GM12878 (cell line): ENCODE results near the gene PRR14L. TPM values are rescaled to one million over a fixed set of nuclear protein-coding genes. Genes with fewer than 3 reads are reported as not detected.

ENCODE experiments used
- ATAC-seq: fragments of 200-7000 bp; cut with Tn5 transposase; 3 replicates; pipeline ENCODE4 v1.9.1; 2020; ENCODE audit warnings: mild to moderate bottlenecking, moderate library complexity
- BruUV-seq: library from RNA; stranded (reverse); fragments of 400-500 nt; replicated peaks from 2 replicates; lab custom pipeline; 2021; lab: Mats Ljungman, UMichigan
- CTCF ChIA-PET: fragments of 300-600 bp; sonication (Branson Sonifier 250); formaldehyde crosslinking; extraction: SDS; loops from one replicate; lab custom pipeline; 2021; ENCODE audit warnings: inconsistent platforms; lab: Yijun Ruan, JAX
- POLR2A ChIA-PET: fragments of 350-600 bp; formaldehyde crosslinking; extraction: SDS; loops from one replicate; lab custom pipeline; 2021; ENCODE audit warnings: inconsistent platforms; lab: Charles Lee
- RAD21 ChIA-PET: fragments of 300-600 bp; sonication (Branson Sonifier 250); formaldehyde crosslinking; loops from one replicate; lab custom pipeline; 2023; ENCODE audit warnings: antibody characterized with exemption; ENCODE audit not compliant: unreplicated experiment; lab: Charles Lee
- SMC1A ChIA-PET: fragments of 300-600 bp; sonication (Branson Sonifier 250); formaldehyde crosslinking; loops from one replicate; lab custom pipeline; 2023; ENCODE audit not compliant: unreplicated experiment, uncharacterized antibody; lab: Charles Lee
- DNase-seq: peaks from one replicate; pipeline ENCODE4 v3.0.0-alpha.2; 2011; ENCODE audit warnings: low read depth, low spot score
- FAIRE-seq: peaks from 3 replicates; lab custom pipeline; 2011; peaks lifted over from hg19 to GRCh38; lab: Jason Lieb, UNC
- H2AFZ ChIP-seq: 2 replicates; pipeline ENCODE4 v1.6.0; 2011; ENCODE audit warnings: low read depth, low read length, control low read depth; ENCODE audit not compliant: control insufficient read depth
- H3K27ac ChIP-seq: 2 replicates; pipeline ENCODE4 v1.5.1; 2011; ENCODE audit warnings: control low read depth; ENCODE audit not compliant: control insufficient read depth, insufficient read depth
- H3K27me3 ChIP-seq, 2 experiments: replicated peaks in 1 of 2; 2 replicates each; pipeline versions ENCODE4 v1.6.0 to v1.6.1; 2011; ENCODE audit warnings: low read length in 1 of 2; ENCODE audit not compliant: control insufficient read depth in 2 of 2, insufficient read depth in 2 of 2
- H3K36me3 ChIP-seq, 2 experiments: 2 replicates each; pipeline ENCODE4 v1.5.1; 2011; ENCODE audit warnings: low read length in 1 of 2; ENCODE audit not compliant: control insufficient read depth in 2 of 2, insufficient read depth in 2 of 2
- H3K4me1 ChIP-seq: 2 replicates; pipeline ENCODE4 v1.6.1; 2011; ENCODE audit warnings: mild to moderate bottlenecking, low read length, moderate library complexity, mixed read lengths; ENCODE audit not compliant: control insufficient read depth, insufficient read depth
- H3K4me2 ChIP-seq: 2 replicates; pipeline ENCODE4 v1.6.0; 2011; ENCODE audit warnings: control low read depth; ENCODE audit not compliant: control insufficient read depth, insufficient read depth
- H3K4me3 ChIP-seq: fragments of 200-600 bp; sonication (generic); 2 replicates; pipeline ENCODE4 v1.5.1; 2016
- H3K79me2 ChIP-seq: 2 replicates; pipeline ENCODE4 v1.6.0; 2011; ENCODE audit warnings: low read length; ENCODE audit not compliant: control insufficient read depth, insufficient read depth
- H3K9ac ChIP-seq: 2 replicates; pipeline ENCODE4 v1.8.0; 2011; ENCODE audit warnings: low read length, control low read depth, mixed read lengths; ENCODE audit not compliant: control insufficient read depth, insufficient read depth
- H3K9me3 ChIP-seq: replicated peaks from 3 replicates; pipeline ENCODE4 v1.5.1; 2011; ENCODE audit warnings: mild to moderate bottlenecking, low read length; ENCODE audit not compliant: control insufficient read depth, insufficient read depth
- H4K20me1 ChIP-seq: 2 replicates; pipeline ENCODE4 v1.6.0; 2011; ENCODE audit not compliant: control insufficient read depth, insufficient read depth
- CBX5 ChIP-seq: sonication (generic); IDR thresholded peaks from 2 replicates; pipeline ENCODE4 v1.6.1; 2016; ENCODE audit warnings: low read depth, moderate library complexity, mild to moderate bottlenecking, inconsistent platforms
- EP300 ChIP-seq, 2 experiments: fragments of 150-350 bp in 1 of 2; IDR thresholded peaks; 2 replicates each; pipeline ENCODE4 v1.6.1; 2011 to 2012; ENCODE audit warnings: low read depth in 2 of 2, low read length in 2 of 2, borderline replicate concordance in 1 of 2, improper control_type of control experiment in 1 of 2, inconsistent platforms in 1 of 2; ENCODE audit not compliant: control insufficient read depth in 1 of 2
- HDAC2 ChIP-seq: fragments of 200-600 bp; sonication (generic); IDR thresholded peaks from 2 replicates; pipeline ENCODE4 v1.6.1; 2017
- NR2C1 ChIP-seq: fragments of 450-650 bp; IDR thresholded peaks from 2 replicates; pipeline ENCODE4 v1.6.1; 2017; ENCODE audit warnings: antibody characterized with exemption, mild to moderate bottlenecking, moderate library complexity
- PML ChIP-seq: IDR thresholded peaks from 2 replicates; pipeline ENCODE4 v1.6.1; 2012; ENCODE audit warnings: low read length, inconsistent platforms
- SPI1 ChIP-seq: IDR thresholded peaks from 2 replicates; pipeline ENCODE4 v1.6.1; 2011; ENCODE audit warnings: low read depth, mild to moderate bottlenecking, low read length, moderate library complexity, borderline replicate concordance; ENCODE audit not compliant: insufficient read depth
- TBL1XR1 ChIP-seq: IDR thresholded peaks from 2 replicates; pipeline ENCODE4 v1.6.1; 2012; ENCODE audit warnings: low read depth, low read length, improper control_type of control experiment
- WGBS: methylation state at CpG from one replicate; pipeline ENCODE4 v1.1.6; 2016; ENCODE audit warnings: low lambda C conversion rate; ENCODE audit not compliant: insufficient replicate concordance, insufficient coverage; ENCODE audit errors: missing lambda C conversion rate; 5-methylcytosine and 5-hydroxymethylcytosine counted together
- in situ Hi-C: fragments of 300-500 bp; cut with MboI; formaldehyde crosslinking; loops from 9 replicates; pipeline ENCODE4 v1.14.3; 2018; ENCODE audit warnings: mixed read lengths
- intact Hi-C: fragments of 100-400 bp; cut with micrococcal nuclease; formaldehyde crosslinking; loops from one replicate; pipeline ENCODE4 v1.14.2; 2022; ENCODE audit not compliant: unreplicated experiment
- polyA plus RNA-seq, 11 experiments: library from polyadenylated mRNA; depleted of rRNA in 4 of 11; unstranded in 6 of 11; stranded (reverse) in 5 of 11; fragments of >200 nt; fragmentation: Nextera tagmentation in 4 of 11; fragmentation: Illumina TruSeq in 1 of 11; extraction: Ambion mirVana in 4 of 11; extraction: Trizol in 1 of 11; gene quantifications; 1 replicate in 1 of 11; 2 replicates in 10 of 11; pipeline versions ENCODE4 v1.2.1 to v1.2.3, GENCODE V29; 2011 to 2016; ENCODE audit warnings: inconsistent platforms in 2 of 11, missing spikeins in 2 of 11, low read depth in 1 of 11
- total RNA-seq, 4 experiments: library from RNA; depleted of rRNA in 3 of 4; stranded (reverse); fragments of >200 nt in 3 of 4; fragmentation: Illumina TruSeq in 1 of 4; extraction: Trizol in 1 of 4; gene quantifications; 2 replicates each; pipeline versions ENCODE4 v1.2.1 to v1.2.3, GENCODE V29; 2013 to 2021
- TF ChIP-seq, protein P1 (sequence below): IDR thresholded peaks from 2 replicates; pipeline ENCODE4 v1.6.1; 2011; ENCODE audit warnings: low read depth, low read length, improper control_type of control experiment, borderline replicate concordance

Gene PRR14L
- total and polyA plus RNA-seq, 10 of the 15 experiments (the other 5 are each of a cell fraction or from before 2014, with no cell fraction given), result 4.2 to 49.0 (median 21.4) TPM

- in situ Hi-C loops, result no loop called here
- H4K20me1 ChIP-seq, result no peaks in the 10 kb centered on the region
- CTCF ChIA-PET, result interaction anchor here (0.8 kb wide), 1 partner anchor 43 kb away, joined by 4 read pairs; no protein-coding TSS in a partner anchor
- H3K36me3 ChIP-seq, result peaks cover 11 to 17% of the 10 kb centered on the region in 2 experiments
- TF ChIP-seq EP300 (IDR thresholded peaks at IDR 0.05; ENCODE audit: borderline replicate concordance in 1 of 2, control insufficient read depth in 1 of 2, low read depth in 2 of 2, low read length in 2 of 2) (no peak), NR2C1 (no peak), PML (no peak), SPI1 (no peak), TBL1XR1 (no peak), CBX5 (no peak), HDAC2 (no peak)
- TF ChIP-seq, protein P1, sequence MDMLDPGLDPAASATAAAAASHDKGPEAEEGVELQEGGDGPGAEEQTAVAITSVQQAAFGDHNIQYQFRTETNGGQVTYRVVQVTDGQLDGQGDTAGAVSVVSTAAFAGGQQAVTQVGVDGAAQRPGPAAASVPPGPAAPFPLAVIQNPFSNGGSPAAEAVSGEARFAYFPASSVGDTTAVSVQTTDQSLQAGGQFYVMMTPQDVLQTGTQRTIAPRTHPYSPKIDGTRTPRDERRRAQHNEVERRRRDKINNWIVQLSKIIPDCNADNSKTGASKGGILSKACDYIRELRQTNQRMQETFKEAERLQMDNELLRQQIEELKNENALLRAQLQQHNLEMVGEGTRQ, result no peak
- TF ChIP-seq, all 136 proteins: peak for 0
- H3K4me1 ChIP-seq, result no peaks in the 10 kb centered on the region
- no peak overlapping the region for H2AFZ ChIP-seq
- DNase-seq, result no peak
- RAD21 ChIA-PET, result no interaction called here
- intact Hi-C loops, result no loop called here
- FAIRE-seq, result no peak
- SMC1A ChIA-PET, result no interaction called here
- no peak overlapping the region for H3K4me3 ChIP-seq
- 79% methylated on average over 7 of the region's 7 CpGs for WGBS
- no peak overlapping the region for H3K9ac ChIP-seq
- H3K9me3 ChIP-seq, result no peaks in the 10 kb centered on the region
- POLR2A ChIA-PET, result no interaction called here
- BruUV-seq, result no TSS peak
- no peaks in the 10 kb centered on the region for H3K27me3 ChIP-seq
- no peak overlapping the region for H3K4me2 ChIP-seq
- no peak overlapping the region for H3K27ac ChIP-seq
- no peak for ATAC-seq
- no peaks in the 10 kb centered on the region for H3K79me2 ChIP-seq
These were observed 30.0 kb downstream of the PRR14L start for GRCh38 chr22:31719850-31720471.
